Measurements from ENCODE around the gene GNAQ. TPM values are rescaled to one million over a fixed set of nuclear protein-coding genes. Genes with fewer than 3 reads are reported as not detected.
A peak's percentile ranks its signal among the peaks of the same experiment; 100 is the strongest.

Gene GNAQ
- total and polyA plus RNA-seq, 2 of the 13 experiments (the other 11 are each of a cell fraction or from before 2014, with no cell fraction given), result 16.5 to 17.7 TPM

GRCh38 chr9:77851882-77852595 is 179.6 kb downstream of the GNAQ start (continued):
- TF ChIP-seq ZMYM4 (CRISPR knock-in tag; IDR thresholded peaks at IDR 0.05) (no peak), ZNF264 (CRISPR knock-in tag; IDR thresholded peaks at IDR 0.05) (no peak), ZBTB26 (CRISPR knock-in tag; IDR thresholded peaks at IDR 0.05; ENCODE audit: borderline replicate concordance) (no peak), ZNF225 (CRISPR knock-in tag; IDR thresholded peaks at IDR 0.05) (no peak), ZNF335 (CRISPR knock-in tag; IDR thresholded peaks at IDR 0.05) (no peak), NR0B2 (CRISPR knock-in tag; IDR thresholded peaks at IDR 0.05) (no peak), KDM5A (IDR thresholded peaks at IDR 0.05; ENCODE audit: borderline replicate concordance, low read length) (no peak), ZNF563 (CRISPR knock-in tag; IDR thresholded peaks at IDR 0.05) (no peak), THRA (CRISPR knock-in tag; IDR thresholded peaks at IDR 0.05; ENCODE audit: borderline replicate concordance) (no peak), RAD21 (CRISPR knock-in tag; IDR thresholded peaks at IDR 0.05) (no peak), ZNF101 (CRISPR knock-in tag; IDR thresholded peaks at IDR 0.05; ENCODE audit: borderline replicate concordance, low read depth) (no peak), SAFB2 (CRISPR knock-in tag; IDR thresholded peaks at IDR 0.05; ENCODE audit: borderline replicate concordance, low read depth) (no peak), RBM39 (IDR thresholded peaks at IDR 0.05; ENCODE audit: low read depth, low read length, poor library complexity, severe bottlenecking) (no peak), ZNF776 (CRISPR knock-in tag; IDR thresholded peaks at IDR 0.05) (no peak), SOX5 (CRISPR knock-in tag; IDR thresholded peaks at IDR 0.05; ENCODE audit: borderline replicate concordance) (peak; percentile 33; the same call in 1 of the 2 replicates), IKZF4 (CRISPR knock-in tag; IDR thresholded peaks at IDR 0.05; ENCODE audit: borderline replicate concordance, low read depth, not compliant biosample characterization) (no peak), CREM (IDR thresholded peaks at IDR 0.05) (no peak), CREM (CRISPR knock-in tag; IDR thresholded peaks at IDR 0.05) (no peak), TEAD2 (CRISPR knock-in tag; IDR thresholded peaks at IDR 0.05) (no peak), BCL6 (CRISPR knock-in tag; IDR thresholded peaks at IDR 0.05) (peak; percentile 33; the same call in 1 of the 2 replicates), IRX3 (CRISPR knock-in tag; IDR thresholded peaks at IDR 0.05; ENCODE audit: borderline replicate concordance, low read depth) (no peak), ATF3 (CRISPR knock-in tag; IDR thresholded peaks at IDR 0.05) (no peak), MIXL1 (CRISPR knock-in tag; IDR thresholded peaks at IDR 0.05) (no peak), ARHGAP35 (CRISPR knock-in tag; IDR thresholded peaks at IDR 0.05; ENCODE audit: borderline replicate concordance) (no peak), PREB (CRISPR knock-in tag; IDR thresholded peaks at IDR 0.05) (no peak), NCOA2 (CRISPR knock-in tag; IDR thresholded peaks at IDR 0.05) (peak; percentile 21; the same call in 1 of the 2 replicates), ZNF224 (CRISPR knock-in tag; IDR thresholded peaks at IDR 0.05) (no peak), MBD4 (IDR thresholded peaks at IDR 0.05; ENCODE audit: borderline replicate concordance, low read length) (no peak)

Data from HepG2 (cell line).